Peyer's patch (tissue), 4 donors: ENCODE results near the gene SLC11A1. TPM values are rescaled to one million over a fixed set of nuclear protein-coding genes. Genes with fewer than 3 reads are reported as not detected.

ENCODE experiments used
- DNase-seq, 3 donors: peaks; one replicate each; pipeline ENCODE4 v3.0.0-alpha.2; 2017 to 2019
- H3K27ac ChIP-seq, 4 donors: fragments of 200-600 bp; sonication (generic); one replicate each; pipeline ENCODE4 v1.5.1; 2016 to 2019
- H3K27me3 ChIP-seq, 2 donors: fragments of 200-600 bp; sonication (generic); one replicate each; pipeline ENCODE4 v1.5.1; 2019
- H3K36me3 ChIP-seq, 3 donors: fragments of 200-600 bp; sonication (generic); one replicate each; pipeline ENCODE4 v1.5.1; 2016 to 2019
- H3K4me1 ChIP-seq, 4 donors: fragments of 200-600 bp; sonication (generic); one replicate each; pipeline ENCODE4 v1.5.1; 2016 to 2019
- H3K4me3 ChIP-seq, 4 donors: fragments of 200-600 bp; sonication (generic); 1 replicate in 3 of 4; 2 replicates in 1 of 4; pipeline ENCODE4 v1.5.1; 2016 to 2019; ENCODE audit warnings: mild to moderate bottlenecking in 1 of 4
- H3K9me3 ChIP-seq, 4 donors: fragments of 200-600 bp; sonication (generic); one replicate each; pipeline ENCODE4 v1.5.1; 2016 to 2019; ENCODE audit warnings: mild to moderate bottlenecking in 1 of 4
- CTCF ChIP-seq, 6 experiments: fragments of 450-650 bp in 4 of 6; fragments of 200-600 bp in 2 of 6; sonication (generic) in 1 of 6; IDR thresholded peaks; one replicate each; pipeline ENCODE4 v1.5.1; 2017 to 2019; ENCODE audit warnings: antibody characterized with exemption in 6 of 6, mild to moderate bottlenecking in 3 of 6, moderate library complexity in 1 of 6
- POLR2A ChIP-seq, 2 donors: fragments of 450-650 bp; IDR thresholded peaks; one replicate each; pipeline ENCODE4 v1.5.1; 2017; ENCODE audit warnings: antibody characterized with exemption in 2 of 2, mild to moderate bottlenecking in 2 of 2, moderate library complexity in 2 of 2
- total RNA-seq, 4 donors: library from RNA; depleted of rRNA; stranded (reverse); fragments of >200 nt; gene quantifications; one replicate each; pipeline ENCODE4 v1.1.0, GENCODE V29; 2016

Gene SLC11A1
- total RNA-seq, 4 donors from 2014 or later, result 2.8 to 21.5 (median 8.6) TPM

- Histone ChIP-seq H3K9me3 (no peaks in the 10 kb centered on the region), H3K4me1 (no peaks in the 10 kb centered on the region), H3K4me3 (no peak overlapping the region), H3K27me3 (no peaks in the 10 kb centered on the region), H3K27ac (no peak overlapping the region), H3K36me3 (peaks cover 0 to 9% (median 0%) of the 10 kb centered on the region in 3 donors)
- TF ChIP-seq POLR2A (IDR thresholded peaks at IDR 0.05) (no peak), CTCF (IDR thresholded peaks at IDR 0.05) (no peak)
- DNase-seq, result no peak
Measured at GRCh38 chr2:218341381-218341780, 40.7 kb upstream of the SLC11A1 start.

GRCh38 chr2:218342837-218343236 is 39.2 kb upstream of the SLC11A1 start:
- Histone ChIP-seq H3K4me1 (no peaks in the 10 kb centered on the region), H3K4me3 (no peak overlapping the region), H3K27me3 (no peaks in the 10 kb centered on the region), H3K36me3 (peaks cover 0 to 9% (median 0%) of the 10 kb centered on the region in 3 donors), H3K9me3 (no peaks in the 10 kb centered on the region), H3K27ac (no peak overlapping the region)
- TF ChIP-seq CTCF (IDR thresholded peaks at IDR 0.05), result no peak
- no peak for TF ChIP-seq POLR2A (IDR thresholded peaks at IDR 0.05)
- DNase-seq, result no peak

- Histone ChIP-seq H3K4me1 (no peaks in the 10 kb centered on the region), H3K4me3 (no peak overlapping the region), H3K27ac (no peak overlapping the region), H3K36me3 (peaks cover 0 to 9% (median 0%) of the 10 kb centered on the region in 3 donors), H3K9me3 (no peaks in the 10 kb centered on the region), H3K27me3 (no peaks in the 10 kb centered on the region)
- DNase-seq, result no peak
- TF ChIP-seq CTCF (IDR thresholded peaks at IDR 0.05) (no peak), POLR2A (IDR thresholded peaks at IDR 0.05) (no peak)
Measured at GRCh38 chr2:218343591-218343990, 38.5 kb upstream of the SLC11A1 start.

- no peak for DNase-seq
- H3K27ac ChIP-seq, result no peak overlapping the region
- H3K9me3 ChIP-seq, result no peaks in the 10 kb centered on the region
- H3K4me3 ChIP-seq, result no peak overlapping the region
- H3K27me3 ChIP-seq, result no peaks in the 10 kb centered on the region
- H3K36me3 ChIP-seq, result peaks cover 0 to 9% (median 0%) of the 10 kb centered on the region in 3 donors
- H3K4me1 ChIP-seq, result no peaks in the 10 kb centered on the region
- TF ChIP-seq POLR2A (IDR thresholded peaks at IDR 0.05) (no peak), CTCF (IDR thresholded peaks at IDR 0.05) (no peak)
Measured at GRCh38 chr2:218344090-218344754, 37.9 kb upstream of the SLC11A1 start.

GRCh38 chr2:218344755-218345417 is 37.2 kb upstream of the SLC11A1 start:
- Histone ChIP-seq H3K27ac (no peak overlapping the region), H3K27me3 (no peaks in the 10 kb centered on the region), H3K9me3 (no peaks in the 10 kb centered on the region), H3K4me3 (no peak overlapping the region), H3K36me3 (peaks cover 0 to 9% (median 0%) of the 10 kb centered on the region in 3 donors), H3K4me1 (no peaks in the 10 kb centered on the region)
- no peak for DNase-seq
- TF ChIP-seq CTCF (IDR thresholded peaks at IDR 0.05) (no peak), POLR2A (IDR thresholded peaks at IDR 0.05) (no peak)
